ENCODE results near the gene FTO.
A peak's percentile ranks its signal among the peaks of the same experiment; 100 is the strongest.
"Not testable (repeated sequence)": the region's sequence is repeated elsewhere in the genome, so short reads cannot be mapped to it uniquely, and the experiment has no call there.

The FTO gene

GRCh38 chr16:54171626-54172537 is 467.9 kb downstream of the FTO start:
- no peak for DNase-seq

GRCh38 chr16:54173490-54173889 is 469.5 kb downstream of the FTO start:
- no peak for DNase-seq

GRCh38 chr16:54174201-54174600 is 470.2 kb downstream of the FTO start:
- no peak for DNase-seq

GRCh38 chr16:54174750-54175149 is 470.8 kb downstream of the FTO start:
- DNase-seq: no peak

GRCh38 chr16:54175169-54175551 is 471.2 kb downstream of the FTO start:
- DNase-seq: no peak

- no peak for DNase-seq
These were observed 471.8 kb downstream of the FTO start for GRCh38 chr16:54175552-54176375.

GRCh38 chr16:54176376-54176901 is 472.5 kb downstream of the FTO start:
- no peak for DNase-seq

- no peak for DNase-seq
These were observed 473.3 kb downstream of the FTO start for GRCh38 chr16:54177052-54177861.

GRCh38 chr16:54177862-54178477 is 474.0 kb downstream of the FTO start:
- DNase-seq: no peak

GRCh38 chr16:54178478-54178976 is 474.6 kb downstream of the FTO start:
- no peak for DNase-seq

GRCh38 chr16:54180421-54181359 is 476.7 kb downstream of the FTO start:
- DNase-seq: no peak

- DNase-seq: not testable (repeated sequence)
These were observed 477.9 kb downstream of the FTO start for GRCh38 chr16:54181683-54182329.

- no peak for DNase-seq
These were observed 481.1 kb downstream of the FTO start for GRCh38 chr16:54185045-54185444.

- DNase-seq: no peak
These were observed 487.2 kb downstream of the FTO start for GRCh38 chr16:54191163-54191562.

GRCh38 chr16:54191592-54191991 is 487.6 kb downstream of the FTO start:
- no peak for DNase-seq

- DNase-seq: no peak
These were observed 489.2 kb downstream of the FTO start for GRCh38 chr16:54193013-54193664.

GRCh38 chr16:54193665-54194333 is 489.8 kb downstream of the FTO start:
- peak; percentile 29 for DNase-seq

- DNase-seq: no peak
These were observed 490.4 kb downstream of the FTO start for GRCh38 chr16:54194334-54194743.

- no peak for DNase-seq
These were observed 493.8 kb downstream of the FTO start for GRCh38 chr16:54197758-54198157.
